ENCODE measurements around the gene HDAC1. TPM values are rescaled to one million over a fixed set of nuclear protein-coding genes. Genes with fewer than 3 reads are reported as not detected.

The HDAC1 gene
- total RNA-seq, 1 donor from 2014 or later, result 41.0 TPM

- ATAC-seq (ENCODE audit: poor library complexity) (no peak), DNase-seq (no peak)
- intact Hi-C loops (cut with DNase I), result loop anchor here (5.0 kb wide), 1 partner anchor 95 kb away; no protein-coding TSS in a partner anchor
Observed at GRCh38 chr1:32311709-32312393, 20.0 kb downstream of the HDAC1 start.

GRCh38 chr1:32316903-32317277 lies 25.0 kb downstream of the HDAC1 start:
- intact Hi-C loops (cut with DNase I), result no loop called here
- ATAC-seq (ENCODE audit: poor library complexity), result no peak
- no peak for DNase-seq

GRCh38 chr1:32318127-32318869 lies 26.4 kb downstream of the HDAC1 start:
- ATAC-seq (ENCODE audit: poor library complexity) (no peak), DNase-seq (no peak)
- intact Hi-C loops (cut with DNase I), result no loop called here

GRCh38 chr1:32321712-32322291 lies 29.9 kb downstream of the HDAC1 start:
- ATAC-seq (ENCODE audit: poor library complexity) (peak; percentile 57), DNase-seq (no peak)
- intact Hi-C loops (cut with DNase I), result no loop called here

- DNase-seq, result no peak
- intact Hi-C loops (cut with DNase I), result no loop called here
- no peak for ATAC-seq (ENCODE audit: poor library complexity)
Observed at GRCh38 chr1:32327204-32327603, 35.3 kb downstream of the HDAC1 start.

GRCh38 chr1:32329931-32330466 lies 38.1 kb downstream of the HDAC1 start:
- no peak for DNase-seq
- intact Hi-C loops (cut with DNase I), result no loop called here
- ATAC-seq (ENCODE audit: poor library complexity), result no peak

- intact Hi-C loops (cut with DNase I), result no loop called here
- DNase-seq (no peak), ATAC-seq (ENCODE audit: poor library complexity) (no peak)
Observed at GRCh38 chr1:32330558-32331151, 38.8 kb downstream of the HDAC1 start.

GRCh38 chr1:32331549-32331948 lies 39.7 kb downstream of the HDAC1 start:
- intact Hi-C loops (cut with DNase I), result no loop called here
- DNase-seq, result no peak
- ATAC-seq (ENCODE audit: poor library complexity), result no peak

- intact Hi-C loops (cut with DNase I), result no loop called here
- ATAC-seq (ENCODE audit: poor library complexity) (no peak), DNase-seq (peak; percentile 10)
Observed at GRCh38 chr1:32332290-32333079, 40.6 kb downstream of the HDAC1 start.

- intact Hi-C loops (cut with DNase I), result no loop called here
- ATAC-seq (ENCODE audit: poor library complexity) (no peak), DNase-seq (no peak)
Observed at GRCh38 chr1:32333251-32333963, 41.5 kb downstream of the HDAC1 start.

GRCh38 chr1:32334274-32334861 lies 42.5 kb downstream of the HDAC1 start:
- ATAC-seq (ENCODE audit: poor library complexity) (no peak), DNase-seq (peak; percentile 40)
- intact Hi-C loops (cut with DNase I), result loop anchor here (2.0 kb wide), 1 partner anchor 28 kb away; the partner anchor contains the start of genes FAM229A and TSSK3

- intact Hi-C loops (cut with DNase I), result loop anchor here (2.0 kb wide), 1 partner anchor 28 kb away; the partner anchor contains the start of genes FAM229A and TSSK3
- DNase-seq (peak; percentile 73), ATAC-seq (ENCODE audit: poor library complexity) (peak; percentile 47)
Observed at GRCh38 chr1:32334864-32335534, 43.1 kb downstream of the HDAC1 start.

- ATAC-seq (ENCODE audit: poor library complexity) (no peak), DNase-seq (no peak)
- intact Hi-C loops (cut with DNase I), result loop anchor here (2.0 kb wide), 1 partner anchor 27 kb away; the partner anchor contains the start of genes FAM229A and TSSK3
Observed at GRCh38 chr1:32335535-32335789, 43.6 kb downstream of the HDAC1 start.

GRCh38 chr1:32335790-32336590 lies 44.1 kb downstream of the HDAC1 start, which contains the start of gene MARCKSL1:
MARCKSL1 (minus strand) TSS chr1:32336233; CDS start chr1:32336033, 200 bp downstream.
- DNase-seq (peak; percentile 93), ATAC-seq (ENCODE audit: poor library complexity) (peak; percentile 73)
- intact Hi-C loops (cut with DNase I), result loop anchor here (2.0 kb wide), 1 partner anchor 27 kb away; the partner anchor contains the start of genes FAM229A and TSSK3

GRCh38 chr1:32336591-32336932 lies 44.7 kb downstream of the HDAC1 start:
- intact Hi-C loops (cut with DNase I), result no loop called here
- ATAC-seq (ENCODE audit: poor library complexity) (peak; percentile 23), DNase-seq (peak; percentile 59)
